H9 (cell line): ENCODE data around the gene THAP11. TPM values are rescaled to one million over a fixed set of nuclear protein-coding genes. Genes with fewer than 3 reads are reported as not detected.

Experiments used
- DNase-seq: peaks from one replicate; pipeline ENCODE4 v3.0.0-alpha.2; 2017
- H2AFZ ChIP-seq: one replicate; pipeline ENCODE4 v1.6.1; 2013; ENCODE audit warnings: mild to moderate bottlenecking, low read length, control low read depth, moderate library complexity
- H2AK5ac ChIP-seq: 2 replicates; pipeline ENCODE4 v1.6.1; 2013; ENCODE audit warnings: low read length, control low read depth, mixed read lengths; ENCODE audit not compliant: insufficient read length
- H2BK120ac ChIP-seq: one replicate; pipeline ENCODE4 v1.6.1; 2013; ENCODE audit warnings: low read depth, mild to moderate bottlenecking, low read length, control low read depth, inconsistent platforms; ENCODE audit not compliant: poor library complexity, severe bottlenecking
- H2BK12ac ChIP-seq: 2 replicates; pipeline ENCODE4 v1.6.1; 2013; ENCODE audit warnings: low read length, control low read depth, mixed read lengths, low read depth; ENCODE audit not compliant: insufficient read length
- H2BK15ac ChIP-seq: 2 replicates; pipeline ENCODE4 v1.6.1; 2013; ENCODE audit warnings: low read depth, low read length, control low read depth
- H2BK20ac ChIP-seq: one replicate; pipeline ENCODE4 v1.6.1; 2013; ENCODE audit warnings: low read depth, mild to moderate bottlenecking, low read length, control low read depth, inconsistent platforms; ENCODE audit not compliant: poor library complexity, severe bottlenecking
- H2BK5ac ChIP-seq: 2 replicates; pipeline ENCODE4 v1.6.1; 2013; ENCODE audit warnings: low read length, control low read depth, mixed read lengths; ENCODE audit not compliant: insufficient read length
- H3K14ac ChIP-seq: 2 replicates; pipeline ENCODE4 v1.6.1; 2013; ENCODE audit warnings: low read length, control low read depth; ENCODE audit not compliant: insufficient read depth
- H3K18ac ChIP-seq: 2 replicates; pipeline ENCODE4 v1.6.1; 2013; ENCODE audit warnings: low read depth, mild to moderate bottlenecking, mixed read lengths, low read length, control low read depth; ENCODE audit not compliant: insufficient read length
- H3K23ac ChIP-seq: 2 replicates; pipeline ENCODE4 v1.6.1; 2013; ENCODE audit warnings: low read length, control low read depth, mixed read lengths, low read depth; ENCODE audit not compliant: insufficient read length
- H3K23me2 ChIP-seq: 2 replicates; pipeline ENCODE4 v1.6.1; 2013; ENCODE audit warnings: low read depth, mild to moderate bottlenecking, mixed read lengths, low read length, control low read depth; ENCODE audit not compliant: insufficient read length, poor library complexity, severe bottlenecking
- H3K27ac ChIP-seq: 2 replicates; pipeline ENCODE4 v1.5.1; 2013; ENCODE audit warnings: low read length, control low read depth, mixed read lengths, low read depth; ENCODE audit not compliant: insufficient read length
- H3K27me3 ChIP-seq: 2 replicates; pipeline ENCODE4 v1.6.1; 2013; ENCODE audit warnings: low read length, control low read depth, inconsistent platforms; ENCODE audit not compliant: insufficient read depth
- H3K4ac ChIP-seq: 2 replicates; pipeline ENCODE4 v1.6.1; 2013; ENCODE audit warnings: low read depth, mild to moderate bottlenecking, control low read depth, inconsistent platforms, low read length, moderate library complexity
- H3K4me1 ChIP-seq: 2 replicates; pipeline ENCODE4 v1.6.1; 2013; ENCODE audit warnings: low read length, control low read depth, inconsistent platforms; ENCODE audit not compliant: insufficient read depth
- H3K4me2 ChIP-seq: 2 replicates; pipeline ENCODE4 v1.6.1; 2013; ENCODE audit warnings: low read length, control low read depth, mixed read lengths; ENCODE audit not compliant: insufficient read length, insufficient read depth
- H3K56ac ChIP-seq: 2 replicates; pipeline ENCODE4 v1.6.1; 2013; ENCODE audit warnings: low read depth, mild to moderate bottlenecking, mixed read lengths, low read length, control low read depth; ENCODE audit not compliant: insufficient read length
- H3K79me1 ChIP-seq: 2 replicates; pipeline ENCODE4 v1.6.1; 2013; ENCODE audit warnings: low read depth, mild to moderate bottlenecking, moderate library complexity, low read length, control low read depth, inconsistent platforms; ENCODE audit not compliant: insufficient read depth, poor library complexity, severe bottlenecking
- H3K79me2 ChIP-seq: 2 replicates; pipeline ENCODE4 v1.6.1; 2013; ENCODE audit warnings: low read length, control low read depth, inconsistent platforms; ENCODE audit not compliant: insufficient read depth
- H3K9ac ChIP-seq: 2 replicates; pipeline ENCODE4 v1.6.1; 2013; ENCODE audit warnings: low read length, control low read depth, mixed read lengths; ENCODE audit not compliant: insufficient read length; ENCODE audit errors: extremely low read depth
- H3K9me3 ChIP-seq: one replicate; pipeline ENCODE4 v1.6.1; 2013; ENCODE audit warnings: low read depth, low read length, inconsistent platforms; ENCODE audit not compliant: control insufficient read depth
- H3T11ph ChIP-seq: one replicate; pipeline ENCODE4 v1.6.1; 2013; ENCODE audit warnings: mild to moderate bottlenecking, low read length, control low read depth, inconsistent platforms
- H4K20me1 ChIP-seq: one replicate; pipeline ENCODE4 v1.6.1; 2013; ENCODE audit not compliant: control insufficient read depth, insufficient read length, insufficient read depth
- H4K5ac ChIP-seq: 2 replicates; pipeline ENCODE4 v1.6.1; 2013; ENCODE audit warnings: low read depth, mild to moderate bottlenecking, mixed read lengths, low read length, control low read depth; ENCODE audit not compliant: insufficient read length
- H4K8ac ChIP-seq: replicated peaks from 2 replicates; pipeline ENCODE4 v1.6.1; 2013; ENCODE audit warnings: low read length, control low read depth, mixed read lengths, low read depth; ENCODE audit not compliant: insufficient read length
- H4K91ac ChIP-seq: 2 replicates; pipeline ENCODE4 v1.6.1; 2013; ENCODE audit warnings: low read depth, mild to moderate bottlenecking, moderate library complexity, mixed read lengths, low read length, control low read depth; ENCODE audit not compliant: insufficient read length
- H3K27ac Mint-ChIP-seq, 3 experiments: 2 replicates in 2 of 3; 3 replicates in 1 of 3; pipeline ENCODE4 v1.8.0; 2020 to 2021; ENCODE audit warnings: mixed read lengths in 3 of 3, mild to moderate bottlenecking in 1 of 3, moderate library complexity in 1 of 3
- H3K27me3 Mint-ChIP-seq: 2 replicates; pipeline ENCODE4 v1.8.0; 2021; ENCODE audit warnings: low read depth, mild to moderate bottlenecking, moderate library complexity, mixed read lengths
- H3K36me3 Mint-ChIP-seq, 3 experiments: 2 replicates in 2 of 3; 3 replicates in 1 of 3; pipeline ENCODE4 v1.8.0; 2020 to 2021; ENCODE audit warnings: low read depth in 3 of 3, mixed read lengths in 3 of 3; ENCODE audit not compliant: insufficient read depth in 1 of 3
- H3K4me1 Mint-ChIP-seq, 2 experiments: 2 replicates each; pipeline ENCODE4 v1.8.0; 2020; ENCODE audit warnings: mixed read lengths in 2 of 2
- H3K4me3 Mint-ChIP-seq, 2 experiments: 2 replicates in 1 of 2; 3 replicates in 1 of 2; pipeline ENCODE4 v1.8.0; 2020 to 2021; ENCODE audit warnings: mild to moderate bottlenecking in 2 of 2, mixed read lengths in 2 of 2, moderate library complexity in 1 of 2
- H3K9me3 Mint-ChIP-seq, 2 experiments: 2 replicates in 1 of 2; 3 replicates in 1 of 2; pipeline ENCODE4 v1.8.0; 2020; ENCODE audit warnings: mild to moderate bottlenecking in 2 of 2, mixed read lengths in 2 of 2, moderate library complexity in 1 of 2
- WGBS: extraction: QIAGEN DNeasy Blood & Tissue Kit; methylation state at CpG from one replicate; pipeline ENCODE4 v1.1.7; 2013; ENCODE audit warnings: missing lambda C conversion rate, low lambda C conversion rate, mixed read lengths; ENCODE audit not compliant: insufficient read length; ENCODE audit errors: extremely low coverage; 5-methylcytosine and 5-hydroxymethylcytosine counted together
- total RNA-seq: library from RNA; stranded (reverse); gene quantifications from 2 replicates; pipeline ENCODE4 v1.2.1, GENCODE V29; 2021
- TF ChIP-seq, protein P1 (sequence below): fragments of 200-600 bp; sonication (generic); conservative IDR thresholded peaks from 3 replicates; pipeline ENCODE4 v1.8.0; 2021; ENCODE audit warnings: antibody characterized with exemption, mild to moderate bottlenecking

THAP11 gene
- total RNA-seq, 1 experiment from 2014 or later = 48.9 TPM

DNA sequence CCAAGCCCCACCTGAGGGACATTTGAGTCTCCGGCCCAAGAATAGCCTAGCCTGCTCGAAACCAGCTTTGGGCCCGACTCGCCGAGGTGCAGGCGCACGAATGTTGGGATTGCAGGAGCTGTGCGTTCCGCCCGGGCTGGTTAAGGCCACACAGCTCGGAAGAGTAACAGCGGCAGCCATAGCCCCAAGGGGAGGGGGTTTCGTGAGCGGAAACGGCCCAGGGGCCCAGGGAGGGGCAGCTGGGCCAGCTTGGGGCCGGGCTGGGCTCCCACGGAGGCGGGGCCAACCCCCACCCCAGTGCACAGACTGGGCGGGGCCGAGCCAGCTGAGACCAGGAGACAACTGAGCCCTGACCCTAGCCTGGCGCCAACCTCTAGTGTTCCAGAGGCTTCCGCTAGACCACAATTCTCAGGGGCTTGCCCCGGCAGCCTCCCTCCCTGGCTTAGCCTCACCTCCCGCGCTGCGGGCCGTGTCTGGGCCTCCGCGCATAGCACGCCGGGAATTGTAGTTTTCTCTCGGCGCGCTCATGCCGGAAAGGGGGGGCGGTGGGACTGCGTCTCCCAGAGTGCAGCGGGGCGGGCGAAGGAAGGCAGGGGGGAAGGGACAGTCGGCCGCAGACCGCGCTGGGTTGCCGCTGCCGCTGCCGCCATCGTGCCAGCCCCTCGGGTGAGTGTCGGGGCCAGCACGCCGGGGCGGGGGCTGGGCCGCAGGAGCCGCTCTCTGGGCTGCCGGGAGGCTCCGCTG lies 4.4 kb downstream of the THAP11 start, which contains the start of gene NUTF2:
TSS of gene NUTF2 (plus strand) at position 614 of the 744 bp plus-strand sequence. CDS start 18,198 bp downstream, outside the sequence.
- TF ChIP-seq, protein P1, sequence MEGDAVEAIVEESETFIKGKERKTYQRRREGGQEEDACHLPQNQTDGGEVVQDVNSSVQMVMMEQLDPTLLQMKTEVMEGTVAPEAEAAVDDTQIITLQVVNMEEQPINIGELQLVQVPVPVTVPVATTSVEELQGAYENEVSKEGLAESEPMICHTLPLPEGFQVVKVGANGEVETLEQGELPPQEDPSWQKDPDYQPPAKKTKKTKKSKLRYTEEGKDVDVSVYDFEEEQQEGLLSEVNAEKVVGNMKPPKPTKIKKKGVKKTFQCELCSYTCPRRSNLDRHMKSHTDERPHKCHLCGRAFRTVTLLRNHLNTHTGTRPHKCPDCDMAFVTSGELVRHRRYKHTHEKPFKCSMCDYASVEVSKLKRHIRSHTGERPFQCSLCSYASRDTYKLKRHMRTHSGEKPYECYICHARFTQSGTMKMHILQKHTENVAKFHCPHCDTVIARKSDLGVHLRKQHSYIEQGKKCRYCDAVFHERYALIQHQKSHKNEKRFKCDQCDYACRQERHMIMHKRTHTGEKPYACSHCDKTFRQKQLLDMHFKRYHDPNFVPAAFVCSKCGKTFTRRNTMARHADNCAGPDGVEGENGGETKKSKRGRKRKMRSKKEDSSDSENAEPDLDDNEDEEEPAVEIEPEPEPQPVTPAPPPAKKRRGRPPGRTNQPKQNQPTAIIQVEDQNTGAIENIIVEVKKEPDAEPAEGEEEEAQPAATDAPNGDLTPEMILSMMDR = no peak
- H3K4me1 ChIP-seq = peaks cover 10% of the 10 kb centered on the region; the same call in 1 of the 2 replicates
- H4K5ac ChIP-seq = no peak within 1 kb of the TSS
- WGBS = no CpG with 5 or more reads among the region's 57 CpGs
- Mint-ChIP-seq H3K4me3 (peak within 1 kb of the TSS; percentile 94 to 98), H3K9me3 (peaks cover 0 to 2% of the 10 kb centered on the region in 2 experiments; a peak in 1 of 5 replicates), H3K27me3 (no peaks in the 10 kb centered on the region), H3K4me1 (peaks cover 41 to 46% of the 10 kb centered on the region in 2 experiments), H3K36me3 (peaks cover 11 to 25% (median 16%) of the 10 kb centered on the region in 3 experiments), H3K27ac (peak within 1 kb of the TSS; percentile 95 to 98 (median 96))
- H3K4ac ChIP-seq = no peak within 1 kb of the TSS
- peak within 1 kb of the TSS; percentile 55 for H3K18ac ChIP-seq
- no peaks in the 10 kb centered on the region for H4K20me1 ChIP-seq
- no peaks in the 10 kb centered on the region for H3K27me3 ChIP-seq
- no peak within 1 kb of the TSS for H3K23ac ChIP-seq
- H2BK12ac ChIP-seq = no peak within 1 kb of the TSS
- H2AFZ ChIP-seq = no peak within 1 kb of the TSS
- peak within 1 kb of the TSS; percentile 80 for H3K9ac ChIP-seq
- H3K14ac ChIP-seq = peak within 1 kb of the TSS; percentile 81
- H2AK5ac ChIP-seq = no peak within 1 kb of the TSS
- no peak within 1 kb of the TSS for H2BK20ac ChIP-seq
- H3K27ac ChIP-seq = peak within 1 kb of the TSS; percentile 61
- H3K9me3 ChIP-seq = no peaks in the 10 kb centered on the region
- H3K56ac ChIP-seq = no peak within 1 kb of the TSS
- no peak within 1 kb of the TSS for H4K91ac ChIP-seq
- H2BK5ac ChIP-seq = no peak within 1 kb of the TSS
- peaks cover 14% of the 10 kb centered on the region for H3K23me2 ChIP-seq
- no peak within 1 kb of the TSS for H3T11ph ChIP-seq
- DNase-seq = peak; percentile 99
- no peaks in the 10 kb centered on the region for H3K79me1 ChIP-seq
- peak within 1 kb of the TSS; percentile 82 for H3K4me2 ChIP-seq
- no peak within 1 kb of the TSS for H2BK120ac ChIP-seq
- no peak within 1 kb of the TSS for H2BK15ac ChIP-seq
- peaks cover 20% of the 10 kb centered on the region; the same call in 1 of the 2 replicates for H3K79me2 ChIP-seq
- H4K8ac ChIP-seq = no peak within 1 kb of the TSS
